ENCODE results near the gene IL17RC.
A peak's percentile ranks its signal among the peaks of the same experiment; 100 is the strongest.
"Not testable (repeated sequence)": the region's sequence is repeated elsewhere in the genome, so short reads cannot be mapped to it uniquely, and the experiment has no call there.

The IL17RC gene

GRCh38 chr3:9890249-9891071 is 26.4 kb upstream of the IL17RC start, which contains the start of gene JAGN1:
TSS of gene JAGN1 (plus strand) at chr3:9890610. CDS start at chr3:9890723, 113 bp downstream.
- Histone ChIP-seq H3K9me3 (ENCODE audit: insufficient read depth, low read length, severe bottlenecking) (no peaks in the 10 kb centered on the region), H3K79me2 (ENCODE audit: insufficient read depth, low read length) (peaks cover 31% of the 10 kb centered on the region), H3K4me2 (ENCODE audit: insufficient read depth, low read length) (peak within 1 kb of the TSS; percentile 74), H2AFZ (ENCODE audit: low read depth, low read length) (peak within 1 kb of the TSS; percentile 99), H4K20me1 (ENCODE audit: insufficient read depth, low read length) (peaks cover 18% of the 10 kb centered on the region; the same call in 1 of the 2 replicates), H3K9ac (ENCODE audit: low read depth, low read length) (peak within 1 kb of the TSS; percentile 99), H3K36me3 (ENCODE audit: insufficient read depth, low read length) (peaks cover 22% of the 10 kb centered on the region), H3K27ac (ENCODE audit: low read length) (peak within 1 kb of the TSS; percentile 99), H3K4me3 (ENCODE audit: low read depth in 1 of 2, low read length in 2 of 2) (peak within 1 kb of the TSS; percentile 95 to 99), H3K4me1 (ENCODE audit: insufficient read depth, low read length) (peaks cover 26% of the 10 kb centered on the region), H3K27me3 (ENCODE audit: insufficient read depth, low read length, poor library complexity) (no peaks in the 10 kb centered on the region)
- ATAC-seq (ENCODE audit: insufficient read depth, low read depth): peak; percentile 90
- peak; percentile 92 for DNase-seq
- TF ChIP-seq EZH2 (IDR thresholded peaks at IDR 0.05; ENCODE audit: borderline replicate concordance, low read depth, low read length, severe bottlenecking): no peak
- TF ChIP-seq CTCF (IDR thresholded peaks at IDR 0.05; ENCODE audit: borderline replicate concordance, extremely low read depth, low read length, poor library complexity, severe bottlenecking): no peak

GRCh38 chr3:9891072-9891622 is 25.8 kb upstream of the IL17RC start:
- Histone ChIP-seq H3K36me3 (ENCODE audit: insufficient read depth, low read length) (peaks cover 22% of the 10 kb centered on the region), H3K9ac (ENCODE audit: low read depth, low read length) (peak overlapping the region; percentile 99), H3K79me2 (ENCODE audit: insufficient read depth, low read length) (peaks cover 31% of the 10 kb centered on the region), H3K4me2 (ENCODE audit: insufficient read depth, low read length) (peak overlapping the region; percentile 74), H3K4me1 (ENCODE audit: insufficient read depth, low read length) (peaks cover 26% of the 10 kb centered on the region), H3K27ac (ENCODE audit: low read length) (peak overlapping the region; percentile 99), H3K4me3 (ENCODE audit: low read depth in 1 of 2, low read length in 2 of 2) (peak overlapping the region; percentile 95 to 99), H4K20me1 (ENCODE audit: insufficient read depth, low read length) (peaks cover 18% of the 10 kb centered on the region; the same call in 1 of the 2 replicates), H3K9me3 (ENCODE audit: insufficient read depth, low read length, severe bottlenecking) (no peaks in the 10 kb centered on the region), H3K27me3 (ENCODE audit: insufficient read depth, low read length, poor library complexity) (no peaks in the 10 kb centered on the region), H2AFZ (ENCODE audit: low read depth, low read length) (peak overlapping the region; percentile 99)
- DNase-seq: no peak
- TF ChIP-seq EZH2 (IDR thresholded peaks at IDR 0.05; ENCODE audit: borderline replicate concordance, low read depth, low read length, severe bottlenecking) (no peak), CTCF (IDR thresholded peaks at IDR 0.05; ENCODE audit: borderline replicate concordance, extremely low read depth, low read length, poor library complexity, severe bottlenecking) (no peak)
- no peak for ATAC-seq (ENCODE audit: insufficient read depth, low read depth)

GRCh38 chr3:9893739-9894138 is 23.2 kb upstream of the IL17RC start:
- H3K27me3 ChIP-seq (ENCODE audit: insufficient read depth, low read length, poor library complexity): no peaks in the 10 kb centered on the region
- H3K27ac ChIP-seq (ENCODE audit: low read length): no peak overlapping the region
- H2AFZ ChIP-seq (ENCODE audit: low read depth, low read length): no peak overlapping the region
- TF ChIP-seq EZH2 (IDR thresholded peaks at IDR 0.05; ENCODE audit: borderline replicate concordance, low read depth, low read length, severe bottlenecking) (no peak), CTCF (IDR thresholded peaks at IDR 0.05; ENCODE audit: borderline replicate concordance, extremely low read depth, low read length, poor library complexity, severe bottlenecking) (no peak)
- H3K4me2 ChIP-seq (ENCODE audit: insufficient read depth, low read length): no peak overlapping the region
- H3K79me2 ChIP-seq (ENCODE audit: insufficient read depth, low read length): peaks cover 31% of the 10 kb centered on the region
- ATAC-seq (ENCODE audit: insufficient read depth, low read depth) (no peak), DNase-seq (no peak)
- peaks cover 18% of the 10 kb centered on the region; the same call in 1 of the 2 replicates for H4K20me1 ChIP-seq (ENCODE audit: insufficient read depth, low read length)
- peaks cover 26% of the 10 kb centered on the region for H3K4me1 ChIP-seq (ENCODE audit: insufficient read depth, low read length)
- H3K4me3 ChIP-seq (ENCODE audit: low read depth in 1 of 2, low read length in 2 of 2): no peak overlapping the region
- H3K36me3 ChIP-seq (ENCODE audit: insufficient read depth, low read length): peaks cover 22% of the 10 kb centered on the region
- H3K9me3 ChIP-seq (ENCODE audit: insufficient read depth, low read length, severe bottlenecking): no peaks in the 10 kb centered on the region
- H3K9ac ChIP-seq (ENCODE audit: low read depth, low read length): no peak overlapping the region

GRCh38 chr3:9895715-9896114 is 21.2 kb upstream of the IL17RC start:
- peaks cover 20% of the 10 kb centered on the region for H3K36me3 ChIP-seq (ENCODE audit: insufficient read depth, low read length)
- not testable (repeated sequence) for H3K4me3 ChIP-seq (ENCODE audit: low read depth in 1 of 2, low read length in 2 of 2); H3K9me3 ChIP-seq (ENCODE audit: insufficient read depth, low read length, severe bottlenecking); H3K27ac ChIP-seq (ENCODE audit: low read length); H3K4me2 ChIP-seq (ENCODE audit: insufficient read depth, low read length); DNase-seq; H3K9ac ChIP-seq (ENCODE audit: low read depth, low read length); H3K27me3 ChIP-seq (ENCODE audit: insufficient read depth, low read length, poor library complexity); ATAC-seq (ENCODE audit: insufficient read depth, low read depth); H2AFZ ChIP-seq (ENCODE audit: low read depth, low read length)
- H4K20me1 ChIP-seq (ENCODE audit: insufficient read depth, low read length): peaks cover 18% of the 10 kb centered on the region; the same call in 1 of the 2 replicates
- H3K4me1 ChIP-seq (ENCODE audit: insufficient read depth, low read length): peaks cover 19% of the 10 kb centered on the region
- H3K79me2 ChIP-seq (ENCODE audit: insufficient read depth, low read length): peaks cover 28% of the 10 kb centered on the region

GRCh38 chr3:9896755-9897407 is 20.0 kb upstream of the IL17RC start:
- H3K27me3 ChIP-seq (ENCODE audit: insufficient read depth, low read length, poor library complexity); ATAC-seq (ENCODE audit: insufficient read depth, low read depth); H3K4me2 ChIP-seq (ENCODE audit: insufficient read depth, low read length); H3K9me3 ChIP-seq (ENCODE audit: insufficient read depth, low read length, severe bottlenecking); H3K4me3 ChIP-seq (ENCODE audit: low read depth in 1 of 2, low read length in 2 of 2); H3K27ac ChIP-seq (ENCODE audit: low read length); DNase-seq; H3K9ac ChIP-seq (ENCODE audit: low read depth, low read length); H2AFZ ChIP-seq (ENCODE audit: low read depth, low read length): not testable (repeated sequence)
- Histone ChIP-seq H4K20me1 (ENCODE audit: insufficient read depth, low read length) (peaks cover 15% of the 10 kb centered on the region; the same call in 1 of the 2 replicates), H3K36me3 (ENCODE audit: insufficient read depth, low read length) (peaks cover 18% of the 10 kb centered on the region), H3K4me1 (ENCODE audit: insufficient read depth, low read length) (peaks cover 20% of the 10 kb centered on the region), H3K79me2 (ENCODE audit: insufficient read depth, low read length) (peaks cover 16% of the 10 kb centered on the region)
